Mesenchymal stem cell (in vitro differentiated cells and primary cell): ENCODE measurements around the gene HS3ST4.

Experiments used
- DNase-seq: peaks from one replicate; pipeline ENCODE4 v3.0.0-alpha.2; 2013
- H2AFZ ChIP-seq: one replicate; pipeline ENCODE4 v1.6.1; 2013; ENCODE audit warnings: low read depth, mild to moderate bottlenecking, control low read depth, inconsistent platforms, low read length, moderate library complexity
- H2AK5ac ChIP-seq: 2 replicates; pipeline ENCODE4 v1.6.1; 2013; ENCODE audit warnings: low read length, moderate library complexity, mild to moderate bottlenecking, inconsistent platforms; ENCODE audit not compliant: severe bottlenecking
- H2BK120ac ChIP-seq: one replicate; pipeline ENCODE4 v1.6.1; 2013; ENCODE audit warnings: low read depth, mild to moderate bottlenecking, inconsistent platforms, low read length, moderate library complexity
- H2BK12ac ChIP-seq, 2 experiments: one replicate each; pipeline ENCODE4 v1.6.1; 2013; ENCODE audit warnings: inconsistent platforms in 2 of 2, low read length in 2 of 2, mild to moderate bottlenecking in 2 of 2, moderate library complexity in 2 of 2, control low read depth in 1 of 2
- H2BK15ac ChIP-seq: one replicate; pipeline ENCODE4 v1.6.1; 2013; ENCODE audit warnings: mild to moderate bottlenecking, low read depth, inconsistent platforms; ENCODE audit not compliant: poor library complexity, severe bottlenecking
- H2BK5ac ChIP-seq: 2 replicates; pipeline ENCODE4 v1.6.1; 2013; ENCODE audit warnings: low read depth, mild to moderate bottlenecking, low read length, control low read depth, inconsistent platforms; ENCODE audit not compliant: poor library complexity, severe bottlenecking
- H3K14ac ChIP-seq, 2 experiments: one replicate each; pipeline ENCODE4 v1.6.1; 2013; ENCODE audit warnings: inconsistent platforms in 2 of 2, low read length in 2 of 2, control low read depth in 1 of 2, mild to moderate bottlenecking in 1 of 2, moderate library complexity in 1 of 2
- H3K18ac ChIP-seq, 2 experiments: one replicate each; pipeline ENCODE4 v1.6.1; 2013; ENCODE audit warnings: inconsistent platforms in 2 of 2, low read length in 2 of 2, control low read depth in 1 of 2, low read depth in 1 of 2, mild to moderate bottlenecking in 1 of 2
- H3K23ac ChIP-seq, 2 experiments: one replicate each; pipeline ENCODE4 v1.6.1; 2013; ENCODE audit warnings: inconsistent platforms in 2 of 2, low read length in 2 of 2, mild to moderate bottlenecking in 2 of 2, moderate library complexity in 2 of 2, control low read depth in 1 of 2
- H3K27ac ChIP-seq: 2 replicates; pipeline ENCODE4 v1.5.1; 2013; ENCODE audit warnings: mild to moderate bottlenecking, moderate library complexity, low read length, control low read depth, inconsistent platforms; ENCODE audit not compliant: poor library complexity, severe bottlenecking
- H3K27me3 ChIP-seq, 2 experiments: 2 replicates each; pipeline versions ENCODE4 v1.6.1 to v1.7.0; 2013; ENCODE audit warnings: low read length in 2 of 2, mild to moderate bottlenecking in 2 of 2, moderate library complexity in 2 of 2, control low read depth in 1 of 2, inconsistent platforms in 1 of 2; ENCODE audit not compliant: control insufficient read depth in 1 of 2, insufficient read depth in 1 of 2
- H3K36me3 ChIP-seq, 2 experiments: 2 replicates each; pipeline versions ENCODE4 v1.6.1 to v1.7.0; 2013; ENCODE audit warnings: low read length in 2 of 2, control low read depth in 1 of 2, inconsistent platforms in 1 of 2, low read depth in 1 of 2, mild to moderate bottlenecking in 1 of 2; ENCODE audit not compliant: insufficient read depth in 2 of 2, control insufficient read depth in 1 of 2
- H3K4ac ChIP-seq, 2 experiments: one replicate each; pipeline ENCODE4 v1.6.1; 2013; ENCODE audit warnings: inconsistent platforms in 2 of 2, low read length in 2 of 2, mild to moderate bottlenecking in 2 of 2, moderate library complexity in 2 of 2, control low read depth in 1 of 2, low read depth in 1 of 2
- H3K4me1 ChIP-seq: 2 replicates; pipeline ENCODE4 v1.6.1; 2013; ENCODE audit warnings: low read depth, low read length, control low read depth; ENCODE audit not compliant: control insufficient read depth, insufficient read depth
- H3K4me2 ChIP-seq: 2 replicates; pipeline ENCODE4 v1.6.1; 2013; ENCODE audit warnings: low read length, mild to moderate bottlenecking, inconsistent platforms; ENCODE audit not compliant: poor library complexity, severe bottlenecking
- H3K4me3 ChIP-seq, 2 experiments: 2 replicates each; pipeline versions ENCODE4 v1.5.1 to v1.7.0; 2013; ENCODE audit warnings: low read length in 2 of 2, mild to moderate bottlenecking in 2 of 2, control low read depth in 1 of 2, low read depth in 1 of 2; ENCODE audit not compliant: insufficient read depth in 1 of 2
- H3K79me1 ChIP-seq: replicated peaks from 2 replicates; pipeline ENCODE4 v1.6.1; 2013; ENCODE audit warnings: mild to moderate bottlenecking, control low read depth, low read length, inconsistent platforms; ENCODE audit not compliant: poor library complexity, severe bottlenecking
- H3K9ac ChIP-seq: 2 replicates; pipeline ENCODE4 v1.7.0; 2013; ENCODE audit warnings: mild to moderate bottlenecking, low read length, moderate library complexity
- H3K9me3 ChIP-seq: 2 replicates; pipeline ENCODE4 v1.7.0; 2013; ENCODE audit warnings: mild to moderate bottlenecking, low read length; ENCODE audit not compliant: control insufficient read depth
- H4K8ac ChIP-seq: one replicate; pipeline ENCODE4 v1.6.1; 2013; ENCODE audit warnings: inconsistent platforms, mild to moderate bottlenecking, low read length, moderate library complexity
- H4K91ac ChIP-seq: one replicate; pipeline ENCODE4 v1.6.1; 2013; ENCODE audit warnings: mild to moderate bottlenecking, low read length, inconsistent platforms
- WGBS: methylation state at CpG from one replicate; pipeline ENCODE4 v1.1.7; 2013; ENCODE audit warnings: mixed read lengths; 5-methylcytosine and 5-hydroxymethylcytosine counted together

HS3ST4 gene

GRCh38 chr16:25841761-25842160 lies 150.0 kb downstream of the HS3ST4 start:
- Histone ChIP-seq H3K9me3 (no peaks in the 10 kb centered on the region), H3K4me1 (no peaks in the 10 kb centered on the region), H2AFZ (no peak overlapping the region), H3K4ac (no peak overlapping the region), H3K9ac (no peak overlapping the region), H3K36me3 (no peaks in the 10 kb centered on the region), H2BK5ac (no peak overlapping the region), H2BK15ac (no peak overlapping the region), H2AK5ac (no peak overlapping the region), H3K4me2 (no peak overlapping the region), H3K18ac (no peak overlapping the region), H4K91ac (no peak overlapping the region), H2BK120ac (no peak overlapping the region), H3K4me3 (no peak overlapping the region), H4K8ac (no peak overlapping the region), H3K79me1 (no peaks in the 10 kb centered on the region), H3K14ac (no peak overlapping the region), H3K27me3 (peaks cover 0 to 11% of the 10 kb centered on the region in 2 experiments), H2BK12ac (no peak overlapping the region), H3K23ac (no peak overlapping the region), H3K27ac (no peak overlapping the region)
- DNase-seq = no peak
- WGBS = 92% methylated on average over 3 of the region's 3 CpGs

DNA sequence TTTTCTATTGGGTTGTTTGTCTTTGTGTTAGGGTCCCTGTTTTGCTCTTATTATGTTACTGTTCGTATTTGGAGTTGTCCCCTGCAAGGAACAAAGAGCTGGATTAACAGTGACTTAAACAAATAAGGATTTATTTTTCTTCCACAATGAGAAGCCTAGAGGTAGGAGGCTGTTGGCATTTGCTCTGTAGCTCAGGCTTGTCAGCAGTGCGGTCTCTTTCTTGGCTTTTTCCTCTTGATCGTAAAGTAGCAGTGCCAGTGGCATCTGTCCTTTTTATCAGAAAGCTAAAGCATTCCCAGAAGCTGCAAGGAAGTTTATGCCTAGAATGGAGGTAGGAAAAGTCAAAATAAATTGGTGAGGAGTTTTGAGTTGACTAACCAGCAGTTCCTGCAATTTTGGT lies 154.1 kb downstream of the HS3ST4 start:
- Histone ChIP-seq H3K4me2 (no peak overlapping the region), H2BK15ac (no peak overlapping the region), H3K4me3 (no peak overlapping the region), H4K91ac (no peak overlapping the region), H3K4ac (no peak overlapping the region), H2BK120ac (no peak overlapping the region), H3K27ac (no peak overlapping the region), H4K8ac (no peak overlapping the region), H3K18ac (no peak overlapping the region), H3K9me3 (no peaks in the 10 kb centered on the region), H3K27me3 (no peaks in the 10 kb centered on the region), H2BK12ac (no peak overlapping the region), H3K23ac (no peak overlapping the region), H2AK5ac (no peak overlapping the region), H3K9ac (no peak overlapping the region), H3K14ac (no peak overlapping the region), H2AFZ (no peak overlapping the region), H2BK5ac (no peak overlapping the region), H3K79me1 (no peaks in the 10 kb centered on the region), H3K36me3 (no peaks in the 10 kb centered on the region), H3K4me1 (no peaks in the 10 kb centered on the region)
- 72% methylated on average over 3 of the region's 3 CpGs for WGBS
- no peak for DNase-seq

- H3K14ac ChIP-seq = no peak overlapping the region
- no peak overlapping the region for H2AK5ac ChIP-seq
- no peak overlapping the region for H3K23ac ChIP-seq
- no peak overlapping the region for H3K9ac ChIP-seq
- no peaks in the 10 kb centered on the region for H3K79me1 ChIP-seq
- H3K4me1 ChIP-seq = no peaks in the 10 kb centered on the region
- no peak overlapping the region for H2BK15ac ChIP-seq
- H3K4me2 ChIP-seq = no peak overlapping the region
- WGBS = 26% methylated on average over 6 of the region's 6 CpGs
- no peak overlapping the region for H4K8ac ChIP-seq
- no peak for DNase-seq
- no peak overlapping the region for H3K4ac ChIP-seq
- H2BK120ac ChIP-seq = no peak overlapping the region
- no peak overlapping the region for H2AFZ ChIP-seq
- H3K27me3 ChIP-seq = no peaks in the 10 kb centered on the region
- H4K91ac ChIP-seq = no peak overlapping the region
- peaks cover 12% of the 10 kb centered on the region for H3K9me3 ChIP-seq
- no peak overlapping the region for H2BK5ac ChIP-seq
- H3K36me3 ChIP-seq = no peaks in the 10 kb centered on the region
- H2BK12ac ChIP-seq = no peak overlapping the region
- H3K18ac ChIP-seq = no peak overlapping the region
- no peak overlapping the region for H3K27ac ChIP-seq
- H3K4me3 ChIP-seq = no peak overlapping the region
These were observed 162.4 kb downstream of the HS3ST4 start for GRCh38 chr16:25854141-25854540.

DNA sequence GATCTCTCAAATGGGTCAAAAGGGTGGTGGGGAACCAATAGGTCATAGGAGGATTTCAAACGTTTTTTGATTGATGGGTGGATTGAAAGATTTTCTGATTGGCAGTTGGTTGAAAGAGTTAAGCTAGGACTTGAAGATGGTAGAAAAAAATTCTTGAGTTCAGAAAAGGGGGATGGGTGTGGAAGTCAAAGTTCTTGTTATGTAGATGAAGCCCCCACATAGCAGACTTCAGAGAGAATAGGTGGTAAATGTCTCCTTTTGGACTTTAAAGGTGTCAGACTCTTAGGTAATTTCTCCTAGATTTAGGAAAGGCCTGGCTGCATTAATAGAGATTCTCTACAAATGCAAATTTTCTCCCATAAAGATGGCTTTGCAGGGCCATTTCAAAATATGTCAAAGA lies 163.3 kb downstream of the HS3ST4 start:
- no peak overlapping the region for H3K9ac ChIP-seq
- no peak overlapping the region for H2BK15ac ChIP-seq
- 3% methylated on average over 1 of the region's 1 CpG for WGBS

More for the DNA sequence above, 163.3 kb downstream of the HS3ST4 start:
- Histone ChIP-seq H4K91ac (no peak overlapping the region), H3K4me3 (no peak overlapping the region), H3K4ac (no peak overlapping the region), H3K79me1 (no peaks in the 10 kb centered on the region), H2BK12ac (no peak overlapping the region), H3K4me1 (no peaks in the 10 kb centered on the region), H2BK5ac (no peak overlapping the region), H3K27ac (no peak overlapping the region), H4K8ac (no peak overlapping the region), H3K18ac (no peak overlapping the region), H2AK5ac (no peak overlapping the region), H3K9me3 (peaks cover 19% of the 10 kb centered on the region), H3K36me3 (no peaks in the 10 kb centered on the region), H3K27me3 (no peaks in the 10 kb centered on the region), H2AFZ (no peak overlapping the region), H3K23ac (no peak overlapping the region), H3K14ac (no peak overlapping the region), H2BK120ac (no peak overlapping the region), H3K4me2 (no peak overlapping the region)
- DNase-seq = no peak
